GM13977 (cell line): Measurements from ENCODE around the gene CCT4.
A peak's percentile ranks its signal among the peaks of the same experiment; 100 is the strongest.
"Not testable (repeated sequence)": the region's sequence is repeated elsewhere in the genome, so short reads cannot be mapped to it uniquely, and the experiment has no call there.

Experiments
- DNase-seq: peaks from one replicate; pipeline ENCODE4 v3.0.0; 2012; ENCODE audit warnings: low spot score
- CTCF ChIP-seq: IDR thresholded peaks from 2 replicates; pipeline ENCODE4 v1.5.1; 2012; ENCODE audit warnings: mild to moderate bottlenecking, control low read depth; ENCODE audit not compliant: insufficient read depth; ENCODE audit errors: extremely low read depth, missing control alignments
- in situ Hi-C: fragments of 300-500 bp; cut with MboI; formaldehyde crosslinking; loops from one replicate; pipeline ENCODE4 v1.12.0; 2022; ENCODE audit warnings: low sequenced_read_pairs, low pct_unique_long_range_greater_than_20kb, mixed read lengths, inconsistent platforms; ENCODE audit not compliant: unreplicated experiment

CCT4 gene

GRCh38 chr2:61905372-61906185 lies 17.1 kb upstream of the CCT4 start, which contains the start of gene COMMD1:
COMMD1 (plus strand) TSS chr2:61905674; CDS start chr2:61905679, 5 bp downstream.
- TF ChIP-seq CTCF = no peak
- in situ Hi-C loops = loop anchor here (25.0 kb wide), 1 partner anchor 857 kb away; no protein-coding TSS in a partner anchor
- DNase-seq = peak; percentile 74

- no peak for TF ChIP-seq CTCF
- no peak for DNase-seq
- in situ Hi-C loops = loop anchor here (25.0 kb wide), 1 partner anchor 862 kb away; no protein-coding TSS in a partner anchor
Measured at GRCh38 chr2:61900281-61900680, 11.8 kb upstream of the CCT4 start.

GRCh38 chr2:61898810-61899209 lies 10.4 kb upstream of the CCT4 start:
- DNase-seq = no peak
- peak; percentile 53 for TF ChIP-seq CTCF
- in situ Hi-C loops = no loop called here

- no peak for TF ChIP-seq CTCF
- no peak for DNase-seq
- in situ Hi-C loops = no loop called here
Measured at GRCh38 chr2:61887717-61888266, 664 bp downstream of the CCT4 start.

GRCh38 chr2:61885896-61886603 lies 2.4 kb downstream of the CCT4 start:
- TF ChIP-seq CTCF = no peak
- in situ Hi-C loops = no loop called here
- no peak for DNase-seq

GRCh38 chr2:61882850-61883249 lies 5.6 kb downstream of the CCT4 start:
- in situ Hi-C loops = no loop called here
- no peak for TF ChIP-seq CTCF
- DNase-seq = no peak

GRCh38 chr2:61879351-61879750 lies 9.1 kb downstream of the CCT4 start:
- in situ Hi-C loops, DNase-seq: not testable (repeated sequence)
